GM23248 (cell line): ENCODE results near the gene EID1. TPM values are rescaled to one million over a fixed set of nuclear protein-coding genes. Genes with fewer than 3 reads are reported as not detected.

Experiments
- DNase-seq: peaks from one replicate; pipeline ENCODE4 v3.0.0-alpha.2; 2015
- H2AFZ ChIP-seq: fragments of 200-600 bp; sonication (generic); 2 replicates; pipeline ENCODE4 v1.6.1; 2016; ENCODE audit warnings: antibody characterized with exemption
- H3F3A ChIP-seq: fragments of 200-600 bp; sonication (generic); 2 replicates; pipeline ENCODE4 v1.6.1; 2016; ENCODE audit warnings: mild to moderate bottlenecking, antibody characterized with exemption, mixed run types; ENCODE audit not compliant: insufficient read depth
- H3K27ac ChIP-seq: fragments of 200-600 bp; sonication (generic); 2 replicates; pipeline ENCODE4 v1.5.1; 2016; ENCODE audit warnings: mild to moderate bottlenecking
- H3K27me3 ChIP-seq: fragments of 200-600 bp; sonication (generic); replicated peaks from 2 replicates; pipeline ENCODE4 v1.6.1; 2016; ENCODE audit warnings: mild to moderate bottlenecking; ENCODE audit not compliant: insufficient read depth
- H3K36me3 ChIP-seq: fragments of 200-600 bp; sonication (generic); 2 replicates; pipeline ENCODE4 v1.6.1; 2016; ENCODE audit warnings: low read depth, mild to moderate bottlenecking
- H3K4me1 ChIP-seq: fragments of 200-600 bp; sonication (generic); 2 replicates; pipeline ENCODE4 v1.6.1; 2016; ENCODE audit warnings: mild to moderate bottlenecking; ENCODE audit not compliant: insufficient read depth
- H3K4me2 ChIP-seq: fragments of 200-600 bp; sonication (generic); one replicate; pipeline ENCODE4 v1.6.1; 2016; ENCODE audit warnings: mild to moderate bottlenecking; ENCODE audit not compliant: unreplicated experiment
- H3K4me3 ChIP-seq: fragments of 200-600 bp; sonication (generic); 2 replicates; pipeline ENCODE4 v1.5.1; 2016; ENCODE audit warnings: mild to moderate bottlenecking
- H3K79me2 ChIP-seq: fragments of 200-600 bp; sonication (generic); 2 replicates; pipeline ENCODE4 v1.6.1; 2016; ENCODE audit warnings: mild to moderate bottlenecking; ENCODE audit not compliant: insufficient read depth
- H3K9ac ChIP-seq: fragments of 200-600 bp; sonication (generic); 2 replicates; pipeline ENCODE4 v1.6.1; 2016; ENCODE audit warnings: mild to moderate bottlenecking
- H3K9me2 ChIP-seq: fragments of 200-600 bp; sonication (generic); 2 replicates; pipeline ENCODE4 v1.6.1; 2016; ENCODE audit warnings: mixed run types, mild to moderate bottlenecking, moderate library complexity; ENCODE audit not compliant: insufficient read depth
- H3K9me3 ChIP-seq: fragments of 200-600 bp; sonication (generic); one replicate; pipeline ENCODE4 v1.6.1; 2017; ENCODE audit warnings: low read depth
- H4K20me1 ChIP-seq: fragments of 200-600 bp; sonication (generic); 2 replicates; pipeline ENCODE4 v1.6.0; 2016; ENCODE audit not compliant: insufficient read depth
- EZH2 ChIP-seq: fragments of 200-600 bp; sonication (generic); IDR thresholded peaks from 2 replicates; pipeline ENCODE4 v1.6.1; 2018; ENCODE audit warnings: antibody characterized with exemption, mild to moderate bottlenecking; ENCODE audit not compliant: insufficient read depth, poor library complexity, severe bottlenecking
- EZH2phosphoT487 ChIP-seq: fragments of 200-600 bp; sonication (generic); IDR thresholded peaks from 2 replicates; pipeline ENCODE4 v1.6.1; 2018; ENCODE audit warnings: antibody characterized with exemption, moderate library complexity, mild to moderate bottlenecking, low read depth; ENCODE audit not compliant: insufficient read depth
- WGBS, 2 experiments: methylation state at CpG; one replicate each; pipeline ENCODE4 v1.1.6; 2015 to 2017; ENCODE audit warnings: low lambda C conversion rate in 2 of 2, low coverage in 1 of 2; ENCODE audit errors: missing lambda C conversion rate in 2 of 2; 5-methylcytosine and 5-hydroxymethylcytosine counted together
- in situ Hi-C: fragments of 300-500 bp; cut with MboI; formaldehyde crosslinking; loops from 2 replicates; pipeline ENCODE4 v1.15.0; 2020
- polyA plus RNA-seq: library from polyadenylated mRNA; unstranded; fragments of >200 nt; fragmentation: Nextera tagmentation; extraction: Ambion mirVana; gene quantifications from 2 replicates; pipeline ENCODE4 v1.2.1, GENCODE V29; 2016
- total RNA-seq: library from RNA; depleted of rRNA; stranded (reverse); fragments of >200 nt; shearing (Covaris generic); gene quantifications from 2 replicates; pipeline ENCODE4 v1.2.3, GENCODE V29; 2014; rRNA removed

Gene EID1
- total and polyA plus RNA-seq, 2 experiments from 2014 or later = 281 to 380 TPM

DNA sequence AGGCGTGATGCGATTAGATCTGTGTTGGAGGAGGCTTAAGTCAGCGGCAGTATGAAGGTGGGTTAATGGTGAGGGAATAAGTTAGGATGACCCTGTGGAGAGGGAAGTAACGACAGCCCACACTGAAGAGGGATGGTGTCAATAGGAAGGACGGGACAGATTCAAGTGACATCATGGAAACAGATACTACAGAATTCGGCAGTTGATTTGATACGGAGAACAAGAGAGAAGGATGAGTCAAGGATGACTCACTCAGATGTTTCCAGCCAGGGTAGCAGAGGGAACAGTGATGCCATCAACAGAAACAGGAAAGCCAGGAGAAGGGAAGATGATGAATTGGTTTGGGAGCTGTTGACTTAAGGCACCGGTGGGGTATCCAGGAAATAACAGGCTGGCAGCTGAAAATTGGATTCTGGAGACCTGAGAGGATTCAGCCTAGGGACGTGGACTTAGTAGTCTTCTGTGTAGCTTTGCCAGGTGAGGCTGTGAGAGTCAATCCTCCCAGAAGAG, 47.8 kb downstream of the EID1 start:
- Histone ChIP-seq H4K20me1 (no peaks in the 10 kb centered on the region), H3K9me3 (no peaks in the 10 kb centered on the region), H3K27ac (peak overlapping the region; percentile 47), H3K9me2 (no peaks in the 10 kb centered on the region), H3K36me3 (no peaks in the 10 kb centered on the region), H3K4me1 (peaks cover 21% of the 10 kb centered on the region; the same call in 1 of the 2 replicates), H3F3A (peaks cover 22% of the 10 kb centered on the region), H3K9ac (no peak overlapping the region), H3K79me2 (no peaks in the 10 kb centered on the region), H3K27me3 (no peaks in the 10 kb centered on the region), H3K4me2 (peak overlapping the region; percentile 66), H2AFZ (no peak overlapping the region), H3K4me3 (peak overlapping the region; percentile 32; the same call in 1 of the 2 replicates)
- in situ Hi-C loops = no loop called here
- TF ChIP-seq EZH2 = no peak
- WGBS, 2 experiments = 36 to 40% methylated on average over 9 of the region's 9 CpGs
- DNase-seq = peak; percentile 94

- H3K9me3 ChIP-seq = no peaks in the 10 kb centered on the region
- no peak overlapping the region for H3K27ac ChIP-seq
- peak; percentile 49 for DNase-seq
- no peaks in the 10 kb centered on the region for H4K20me1 ChIP-seq
- H3K4me2 ChIP-seq = peak overlapping the region; percentile 5
- in situ Hi-C loops = no loop called here
- 74 to 75% methylated on average over 6 of the region's 6 CpGs for WGBS, 2 experiments
- H3K27me3 ChIP-seq = no peaks in the 10 kb centered on the region
- no peaks in the 10 kb centered on the region for H3K36me3 ChIP-seq
- H3F3A ChIP-seq = peaks cover 22% of the 10 kb centered on the region
- H3K4me1 ChIP-seq = peaks cover 21% of the 10 kb centered on the region; the same call in 1 of the 2 replicates
- no peaks in the 10 kb centered on the region for H3K79me2 ChIP-seq
- TF ChIP-seq EZH2phosphoT487 (no peak), EZH2 (no peak)
- H2AFZ ChIP-seq = no peak overlapping the region
- no peak overlapping the region for H3K4me3 ChIP-seq
- H3K9me2 ChIP-seq = no peaks in the 10 kb centered on the region
- H3K9ac ChIP-seq = no peak overlapping the region
These were observed 51.1 kb downstream of the EID1 start for GRCh38 chr15:48928877-48929538.

GRCh38 chr15:48929661-48930060, 51.7 kb downstream of the EID1 start:
- Histone ChIP-seq H3K4me2 (no peak overlapping the region), H3K4me1 (peaks cover 22% of the 10 kb centered on the region), H3K27me3 (no peaks in the 10 kb centered on the region), H3K36me3 (no peaks in the 10 kb centered on the region), H3K9ac (no peak overlapping the region), H3F3A (peaks cover 21% of the 10 kb centered on the region), H2AFZ (no peak overlapping the region), H3K27ac (no peak overlapping the region), H3K4me3 (no peak overlapping the region), H3K9me2 (no peaks in the 10 kb centered on the region), H4K20me1 (no peaks in the 10 kb centered on the region), H3K9me3 (no peaks in the 10 kb centered on the region), H3K79me2 (no peaks in the 10 kb centered on the region)
- DNase-seq = no peak
- WGBS, 2 experiments = 70 to 80% methylated on average over 3 of the region's 3 CpGs
- in situ Hi-C loops = no loop called here
- TF ChIP-seq EZH2phosphoT487 = no peak

Other genes starting within 250 kb of the EID1 start
- 1,478 and 1,559 TPM in 2 replicates for gene FBN1, start 232.4 kb upstream of the EID1 start, total RNA-seq
- gene FBN1, start 232.4 kb upstream of the EID1 start, polyA plus RNA-seq = 346 and 374 TPM in 2 replicates
- gene CEP152, start 67.1 kb upstream of the EID1 start, total RNA-seq = 1.8 and 2.3 TPM in 2 replicates
- 3.6 and 3.9 TPM in 2 replicates for gene CEP152, start 67.1 kb upstream of the EID1 start, polyA plus RNA-seq
- 0.43 and 0.76 TPM in 2 replicates for gene SHC4, start 85.8 kb downstream of the EID1 start, total RNA-seq
- 0.45 and 0.99 TPM in 2 replicates for gene SHC4, start 85.8 kb downstream of the EID1 start, polyA plus RNA-seq
- gene SECISBP2L, start 168.3 kb downstream of the EID1 start, total RNA-seq = 26.8 and 26.9 TPM in 2 replicates
- gene SECISBP2L, start 168.3 kb downstream of the EID1 start, polyA plus RNA-seq = 28.4 and 29.8 TPM in 2 replicates